HG02852 (cell line): Measurements from ENCODE around the gene STX3.
"Not testable (repeated sequence)": the region's sequence is repeated elsewhere in the genome, so short reads cannot be mapped to it uniquely, and the experiment has no call there.

Source experiments
- ATAC-seq: cut with Tn5 transposase; IDR thresholded peaks from one replicate; pipeline ENCODE4 v1.9.1; 2021; ENCODE audit warnings: mild to moderate bottlenecking, moderate library complexity; ENCODE audit not compliant: unreplicated experiment

STX3 gene

GRCh38 chr11:59829358-59829757 lies 74.2 kb downstream of the STX3 start:
- ATAC-seq: no peak

DNA sequence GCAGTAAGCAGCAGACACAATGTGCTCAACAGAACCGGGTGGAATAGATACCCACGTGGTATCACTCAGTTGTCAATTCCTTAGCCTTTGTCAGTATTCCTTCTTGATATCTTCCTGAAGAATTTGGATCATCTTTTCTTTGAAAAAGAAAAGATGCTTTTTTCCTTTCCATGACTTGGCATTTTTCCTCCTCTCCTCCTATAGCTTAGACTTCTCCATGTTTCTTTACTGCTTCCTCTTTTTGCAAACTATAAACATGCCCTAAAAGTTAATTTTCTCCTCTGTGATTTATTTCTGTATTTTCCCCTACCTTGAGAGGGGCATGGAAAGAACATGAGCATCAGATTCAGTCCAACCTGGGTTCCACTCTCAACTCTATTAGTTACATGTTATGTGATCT lies 78.4 kb downstream of the STX3 start:
- no peak for ATAC-seq

DNA sequence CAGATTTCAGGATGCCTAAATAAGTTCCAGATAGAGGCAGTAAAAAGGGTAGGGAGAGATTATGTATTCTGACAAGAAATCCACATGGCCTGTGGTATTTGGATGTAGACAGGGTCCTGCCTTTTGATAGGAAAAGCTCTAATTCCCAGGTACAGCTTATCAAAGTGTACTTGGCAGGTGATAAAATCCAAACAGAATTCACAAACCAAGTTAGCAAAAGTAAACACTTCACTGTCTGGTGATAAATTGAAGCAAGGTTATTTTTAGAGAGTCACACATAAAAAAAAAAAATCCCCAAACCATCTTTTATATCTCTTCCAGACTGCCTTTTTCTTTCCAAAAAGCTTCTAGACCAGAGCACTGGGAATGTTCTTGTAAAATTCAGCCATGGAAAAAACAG lies 84.4 kb downstream of the STX3 start:
- ATAC-seq: no peak

DNA sequence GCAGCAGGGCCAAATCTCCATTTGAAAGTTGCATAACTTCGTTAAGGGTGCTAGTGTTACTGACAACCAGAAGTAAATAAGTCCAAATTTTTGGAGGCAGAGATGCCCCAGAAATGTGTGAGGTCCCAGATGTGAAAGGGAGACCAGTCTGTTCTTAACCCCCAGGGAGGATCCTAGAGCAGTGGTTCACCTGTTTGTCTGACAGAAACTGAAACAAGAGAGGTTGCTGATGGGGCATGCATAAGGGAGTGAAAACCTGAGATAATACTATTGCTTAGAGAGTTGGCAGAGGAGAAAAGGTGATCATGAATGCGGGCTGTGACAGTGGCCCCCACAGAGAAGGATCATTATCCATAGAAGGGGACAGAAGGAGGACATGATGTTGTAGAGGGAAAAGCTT lies 86.3 kb downstream of the STX3 start:
- no peak for ATAC-seq

GRCh38 chr11:59842316-59842715 lies 87.1 kb downstream of the STX3 start:
- no peak for ATAC-seq

DNA sequence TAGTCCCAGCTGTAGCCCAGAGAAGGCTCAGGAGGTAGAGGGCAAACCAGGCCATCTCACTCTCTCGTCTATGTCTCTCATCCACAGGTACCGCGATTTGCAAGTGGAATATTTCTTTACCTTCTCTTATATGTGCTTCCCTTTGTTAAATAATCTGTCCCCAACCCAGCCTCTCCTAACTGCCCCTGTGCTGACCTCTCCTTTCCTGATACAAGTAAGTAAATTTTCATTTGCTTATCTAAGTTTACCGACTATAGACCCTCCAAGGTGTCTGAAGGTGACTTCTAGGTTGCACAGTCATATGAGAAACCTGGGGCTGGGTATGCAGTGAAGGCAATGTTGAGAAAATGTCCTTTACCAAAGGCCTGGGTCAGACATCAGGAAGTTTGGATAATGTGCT lies 90.2 kb downstream of the STX3 start, which contains the start of gene CBLIF:
CBLIF (minus strand) TSS at position 101 of the 400 bp plus-strand sequence; CDS start at position 55, 46 bp downstream.
- ATAC-seq: no peak

DNA sequence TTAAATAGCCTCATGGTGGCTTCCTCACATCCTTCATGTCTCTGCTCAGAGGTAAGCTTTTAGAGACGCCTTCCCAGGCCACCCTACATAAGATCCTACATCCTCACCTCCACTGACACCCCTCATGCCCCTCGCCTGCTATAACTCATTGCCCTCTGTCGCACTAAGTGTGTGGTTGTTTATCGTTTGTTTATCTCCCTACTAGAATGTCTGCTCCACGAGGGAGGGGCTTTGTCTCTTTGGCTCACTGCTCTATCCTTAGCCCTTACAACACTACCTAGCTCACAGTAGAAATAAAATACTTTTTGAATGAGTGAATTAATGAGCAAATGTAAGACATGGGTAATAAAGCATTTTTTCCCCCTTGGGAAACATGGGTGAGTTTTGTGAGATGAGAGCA lies 91.4 kb downstream of the STX3 start:
- ATAC-seq: no peak

- ATAC-seq: no peak
These were observed 92.5 kb downstream of the STX3 start for GRCh38 chr11:59847626-59848025.

GRCh38 chr11:59848439-59848838 lies 93.3 kb downstream of the STX3 start:
- ATAC-seq: not testable (repeated sequence)

DNA sequence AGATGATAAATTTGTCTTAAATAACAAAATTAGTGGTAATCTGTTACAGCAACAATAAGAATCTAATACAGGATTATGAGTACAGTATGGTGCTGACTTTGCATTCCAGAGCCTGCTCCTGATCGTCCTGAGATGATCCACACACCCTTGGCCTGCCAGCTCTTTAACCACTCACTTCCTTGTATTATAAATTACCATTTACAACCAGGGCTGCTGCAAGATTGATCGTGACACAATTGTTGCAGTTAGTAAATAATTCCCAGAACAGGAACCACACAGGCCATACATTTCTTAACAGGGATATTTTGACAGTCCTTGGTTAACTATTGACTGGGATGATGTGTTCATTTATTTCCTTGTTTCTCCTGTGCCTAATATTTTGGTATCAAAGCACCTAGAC lies 94.0 kb downstream of the STX3 start:
- ATAC-seq: no peak

DNA sequence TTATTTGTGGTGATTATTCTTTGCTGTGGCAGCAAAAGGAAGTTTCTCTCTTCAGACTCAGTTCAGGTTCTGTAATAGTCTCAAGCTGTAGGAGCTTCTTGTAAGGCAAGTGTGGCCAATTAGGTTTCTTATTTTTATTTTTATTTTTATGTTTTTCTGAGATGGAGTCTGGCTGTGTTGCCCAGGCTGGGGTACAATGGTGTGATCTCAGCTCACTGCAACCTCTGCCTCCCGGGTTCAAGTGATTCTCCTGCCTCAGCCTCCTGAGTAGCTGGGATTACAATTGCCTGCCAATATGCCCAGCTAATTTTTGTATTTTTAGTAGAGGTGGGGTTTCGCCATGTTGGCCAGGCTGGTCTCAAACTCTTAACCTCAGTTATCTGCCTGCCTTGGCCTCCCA lies 94.4 kb downstream of the STX3 start:
- ATAC-seq: not testable (repeated sequence)

DNA sequence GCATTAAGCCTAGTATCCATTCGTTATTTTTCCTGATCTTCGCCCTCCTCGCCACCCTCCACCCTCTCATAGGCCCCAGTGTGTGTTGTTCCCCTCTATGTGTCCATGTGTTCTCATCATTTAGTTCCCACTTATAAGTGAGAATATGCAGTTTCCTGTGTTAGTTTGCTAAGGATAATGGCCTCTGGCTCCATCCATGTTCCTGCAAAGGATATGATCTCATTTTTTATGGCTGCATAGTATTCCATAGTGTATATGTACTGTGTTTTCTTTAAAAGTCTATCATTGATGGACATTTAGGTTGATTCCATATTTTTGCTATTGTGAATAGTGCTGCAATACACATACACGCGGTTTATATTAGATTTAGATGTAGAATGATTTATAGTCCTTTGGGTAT lies 96.2 kb downstream of the STX3 start:
- not testable (repeated sequence) for ATAC-seq

GRCh38 chr11:59854871-59855270 lies 99.7 kb downstream of the STX3 start:
- ATAC-seq: no peak
